Nephron progenitor cell (in vitro differentiated cells): ENCODE data around the gene EPHB1.

Source experiments
- DNase-seq: peaks from one replicate; pipeline ENCODE4 v3.0.0; 2021
- H3K27ac Mint-ChIP-seq: 2 replicates; pipeline ENCODE4 v1.8.0; 2021; ENCODE audit warnings: mild to moderate bottlenecking, moderate library complexity, mixed read lengths
- H3K27me3 Mint-ChIP-seq: 2 replicates; pipeline ENCODE4 v1.8.0; 2021; ENCODE audit warnings: mild to moderate bottlenecking, low read depth, mixed read lengths; ENCODE audit not compliant: poor library complexity
- H3K36me3 Mint-ChIP-seq: 2 replicates; pipeline ENCODE4 v1.8.0; 2021; ENCODE audit warnings: low read depth, mixed read lengths
- H3K4me1 Mint-ChIP-seq: 2 replicates; pipeline ENCODE4 v1.8.0; 2021; ENCODE audit warnings: mixed read lengths
- H3K4me3 Mint-ChIP-seq: 2 replicates; pipeline ENCODE4 v1.8.0; 2021; ENCODE audit warnings: mild to moderate bottlenecking, moderate library complexity, mixed read lengths
- H3K9me3 Mint-ChIP-seq: 2 replicates; pipeline ENCODE4 v1.8.0; 2021; ENCODE audit warnings: mild to moderate bottlenecking, moderate library complexity, mixed read lengths
- CTCF ChIP-seq: fragments of 200-600 bp; sonication (generic); IDR thresholded peaks from 2 replicates; pipeline ENCODE4 v1.5.0; 2021; ENCODE audit warnings: antibody characterized with exemption

The EPHB1 gene

DNA sequence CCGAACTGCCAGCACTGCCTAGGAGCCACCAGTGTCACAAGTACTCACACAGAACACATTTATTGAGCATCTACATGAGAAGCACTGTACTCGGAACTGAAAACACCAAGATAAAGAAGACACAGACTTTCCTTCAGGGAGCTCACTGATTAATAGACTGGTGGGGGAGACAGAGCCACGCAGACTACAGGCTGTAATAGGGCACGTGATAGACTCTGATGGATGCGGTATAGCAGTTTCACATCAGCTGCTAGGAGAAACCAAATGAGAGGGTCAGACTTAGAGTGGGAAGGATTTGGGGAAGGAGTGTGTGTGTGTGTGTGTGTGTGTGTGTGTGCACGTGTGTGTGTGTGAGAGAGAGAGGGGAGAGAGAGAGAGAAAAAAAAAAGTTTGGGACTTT lies 12.1 kb downstream of the EPHB1 start:
- no peaks in the 10 kb centered on the region for H3K36me3 Mint-ChIP-seq
- H3K4me3 Mint-ChIP-seq: no peak overlapping the region
- no peak overlapping the region for H3K27ac Mint-ChIP-seq
- H3K27me3 Mint-ChIP-seq: peaks cover 10% of the 10 kb centered on the region
- no peaks in the 10 kb centered on the region for H3K9me3 Mint-ChIP-seq
- no peak for DNase-seq
- TF ChIP-seq CTCF: no peak
- H3K4me1 Mint-ChIP-seq: peaks cover 20% of the 10 kb centered on the region

- DNase-seq: no peak
- no peaks in the 10 kb centered on the region for H3K9me3 Mint-ChIP-seq
Measured at GRCh38 chr3:134808835-134809234, 13.8 kb downstream of the EPHB1 start.

GRCh38 chr3:134809427-134810051 lies 14.5 kb downstream of the EPHB1 start:
- Mint-ChIP-seq H3K9me3 (no peaks in the 10 kb centered on the region), H3K27me3 (peaks cover 18% of the 10 kb centered on the region), H3K36me3 (no peaks in the 10 kb centered on the region), H3K4me1 (peaks cover 24% of the 10 kb centered on the region), H3K27ac (no peak overlapping the region), H3K4me3 (no peak overlapping the region)
- DNase-seq: no peak
- TF ChIP-seq CTCF: no peak

More at GRCh38 chr3:134808835-134809234, 13.8 kb downstream of the EPHB1 start:
- no peak overlapping the region for H3K4me3 Mint-ChIP-seq
- no peak for TF ChIP-seq CTCF
- no peaks in the 10 kb centered on the region for H3K36me3 Mint-ChIP-seq
- H3K4me1 Mint-ChIP-seq: peaks cover 24% of the 10 kb centered on the region
- peaks cover 16% of the 10 kb centered on the region for H3K27me3 Mint-ChIP-seq
- H3K27ac Mint-ChIP-seq: no peak overlapping the region

DNA sequence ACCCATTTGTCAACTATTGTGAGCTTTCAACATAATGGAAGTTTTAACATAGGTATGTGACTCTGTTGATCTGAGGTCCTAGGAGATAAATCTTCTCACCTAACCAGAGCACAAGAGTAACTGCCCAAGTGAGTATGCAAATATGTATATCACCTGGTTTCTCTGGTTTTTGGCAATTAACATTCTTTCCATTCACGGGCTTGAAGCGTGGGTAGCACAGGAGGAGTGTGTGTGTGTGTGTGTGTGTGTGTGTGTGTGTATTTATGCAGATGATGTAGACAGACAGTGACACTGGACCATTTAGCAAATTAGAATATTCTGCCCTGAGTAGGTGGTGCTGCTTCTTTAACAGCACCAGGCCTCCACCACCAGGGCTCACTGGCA lies 15.0 kb downstream of the EPHB1 start:
- Mint-ChIP-seq H3K4me1 (peaks cover 24% of the 10 kb centered on the region), H3K9me3 (no peaks in the 10 kb centered on the region), H3K4me3 (no peak overlapping the region), H3K36me3 (no peaks in the 10 kb centered on the region), H3K27me3 (peaks cover 18% of the 10 kb centered on the region), H3K27ac (no peak overlapping the region)
- DNase-seq: no peak
- no peak for TF ChIP-seq CTCF

DNA sequence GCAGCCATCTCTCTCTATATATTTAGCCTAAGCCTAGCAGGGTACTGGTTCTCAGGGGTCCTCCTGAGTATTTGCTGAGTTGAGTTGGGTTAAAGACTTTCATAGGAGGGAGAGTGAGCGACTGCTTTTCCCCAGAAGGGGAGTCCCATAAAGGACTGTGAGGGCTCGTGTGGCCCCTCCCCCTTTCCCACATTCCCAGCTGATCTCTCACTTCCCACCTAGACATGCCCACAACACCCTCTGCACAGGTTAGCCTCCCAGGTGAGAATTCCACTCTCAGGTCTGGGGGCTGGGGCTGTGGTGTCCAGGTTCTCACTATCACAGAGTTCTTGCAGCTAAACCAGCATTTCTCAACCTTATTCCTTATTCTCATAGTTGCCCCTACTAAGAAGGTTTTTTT lies 15.8 kb downstream of the EPHB1 start:
- Mint-ChIP-seq H3K4me1 (peaks cover 19% of the 10 kb centered on the region), H3K9me3 (no peaks in the 10 kb centered on the region), H3K27ac (no peak overlapping the region), H3K36me3 (no peaks in the 10 kb centered on the region), H3K4me3 (no peak overlapping the region), H3K27me3 (peaks cover 20% of the 10 kb centered on the region)
- no peak for TF ChIP-seq CTCF
- DNase-seq: no peak

GRCh38 chr3:134813618-134814017 lies 18.6 kb downstream of the EPHB1 start:
- peaks cover 28% of the 10 kb centered on the region for H3K27me3 Mint-ChIP-seq
- H3K4me1 Mint-ChIP-seq: peaks cover 4% of the 10 kb centered on the region
- H3K9me3 Mint-ChIP-seq: no peaks in the 10 kb centered on the region
- H3K36me3 Mint-ChIP-seq: no peaks in the 10 kb centered on the region
- no peak overlapping the region for H3K27ac Mint-ChIP-seq
- H3K4me3 Mint-ChIP-seq: no peak overlapping the region
- DNase-seq: no peak
- TF ChIP-seq CTCF: no peak
